GM19463 (cell line): ENCODE results near the gene CCDC158.
"Not testable (repeated sequence)": the region's sequence is repeated elsewhere in the genome, so short reads cannot be mapped to it uniquely, and the experiment has no call there.

ENCODE experiments used
- ATAC-seq: cut with Tn5 transposase; IDR thresholded peaks from one replicate; pipeline ENCODE4 v1.9.1; 2021; ENCODE audit warnings: mild to moderate bottlenecking, moderate library complexity; ENCODE audit not compliant: unreplicated experiment

Gene CCDC158

DNA sequence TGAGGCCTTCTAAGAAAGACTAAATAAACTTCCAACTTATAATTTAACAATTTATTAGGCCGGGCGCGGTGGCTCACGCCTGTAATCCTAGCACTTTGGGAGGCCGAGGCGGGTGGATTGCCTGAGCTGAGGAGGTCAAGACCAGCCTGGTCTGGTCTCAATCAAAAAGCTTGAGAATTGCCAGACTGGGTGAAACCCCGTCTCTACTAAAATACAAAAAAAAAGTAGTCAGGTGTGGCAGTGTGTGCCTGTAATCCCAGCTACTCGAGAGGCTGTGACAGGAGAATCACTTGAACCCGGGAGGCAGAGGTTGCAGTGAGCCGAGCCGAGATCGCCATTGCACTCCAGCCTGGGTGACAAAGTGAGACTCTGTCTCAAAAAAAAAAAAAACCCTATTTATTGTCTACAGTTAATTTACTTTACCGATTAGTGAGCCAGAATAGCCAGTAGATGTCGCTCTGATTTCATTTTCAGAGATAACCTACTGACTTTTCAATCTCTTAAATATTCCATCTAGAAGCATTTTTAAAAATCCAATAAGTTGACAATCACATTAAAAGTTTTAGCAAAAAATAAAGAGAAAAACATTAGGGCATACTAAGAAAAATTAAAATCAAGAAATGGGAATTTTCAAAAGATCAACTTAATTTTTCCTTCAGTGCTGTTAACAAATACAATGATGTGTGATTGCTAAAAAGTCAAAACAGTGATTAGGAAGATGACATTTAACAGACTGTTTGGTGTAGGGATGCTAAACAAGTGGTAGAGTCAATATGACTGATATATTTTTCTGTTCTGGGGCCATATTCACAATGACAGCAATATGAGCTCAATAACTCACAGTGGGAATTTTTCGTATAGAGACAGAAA, 9.8 kb upstream of the CCDC158 start:
- ATAC-seq: no peak

DNA sequence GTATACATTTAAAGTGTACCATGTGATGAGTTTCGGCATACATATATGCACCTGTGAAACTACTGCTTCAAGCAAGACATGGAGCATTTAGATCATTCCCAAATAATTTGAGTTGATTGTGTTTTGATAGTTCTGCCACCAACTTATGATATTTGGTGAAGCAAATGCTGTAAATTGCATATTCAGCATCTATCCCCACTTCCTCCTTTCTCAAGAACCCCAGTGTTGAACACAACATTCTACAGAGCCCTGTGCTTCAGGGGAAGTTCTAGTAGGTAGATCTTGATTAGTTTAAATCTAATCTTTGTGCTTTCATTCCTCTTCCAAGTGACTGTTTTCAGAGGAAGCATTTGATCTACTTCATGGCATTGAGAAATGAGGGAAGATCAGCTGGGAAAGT, 8.7 kb upstream of the CCDC158 start:
- ATAC-seq: no peak

DNA sequence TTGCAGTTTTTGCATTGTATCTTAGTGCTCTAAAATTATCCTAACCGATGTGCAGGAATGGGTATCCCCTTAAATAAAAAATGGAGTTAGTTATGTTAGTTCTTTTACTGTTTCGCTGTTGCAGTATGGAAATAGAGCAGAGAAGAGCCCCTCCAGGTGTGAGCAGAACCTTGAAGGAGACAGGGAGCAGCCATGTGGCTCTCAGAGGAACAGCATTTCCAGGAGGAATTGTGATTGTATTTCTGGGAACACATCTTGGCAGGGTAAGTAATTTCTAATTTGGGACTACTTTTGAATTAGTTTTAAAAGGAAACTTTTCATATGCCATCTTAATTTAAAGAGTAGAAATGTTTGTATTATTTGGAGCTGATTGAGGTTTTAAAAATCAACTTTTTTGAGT, 5.3 kb upstream of the CCDC158 start:
- no peak for ATAC-seq

DNA sequence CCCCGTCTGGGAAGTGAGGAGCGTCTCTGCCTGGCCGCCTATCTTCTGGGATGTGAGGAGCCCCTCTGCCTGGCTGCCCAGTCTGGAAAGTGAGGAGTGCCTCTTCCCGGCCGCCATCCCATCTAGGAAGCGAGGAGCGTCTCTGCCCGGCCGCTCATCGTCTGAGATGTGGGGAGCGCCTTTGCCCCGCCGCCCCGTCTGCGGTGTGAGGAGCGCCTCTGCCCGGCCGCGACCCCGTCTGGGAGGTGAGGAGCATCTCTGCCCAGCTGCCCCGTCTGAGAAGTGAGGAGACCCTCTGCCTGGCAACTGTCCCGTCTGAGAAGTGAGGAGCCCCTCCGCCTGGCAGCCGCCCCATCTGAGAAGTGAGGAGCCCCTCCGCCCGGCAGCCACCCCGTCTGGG, 2.2 kb upstream of the CCDC158 start:
- not testable (repeated sequence) for ATAC-seq

DNA sequence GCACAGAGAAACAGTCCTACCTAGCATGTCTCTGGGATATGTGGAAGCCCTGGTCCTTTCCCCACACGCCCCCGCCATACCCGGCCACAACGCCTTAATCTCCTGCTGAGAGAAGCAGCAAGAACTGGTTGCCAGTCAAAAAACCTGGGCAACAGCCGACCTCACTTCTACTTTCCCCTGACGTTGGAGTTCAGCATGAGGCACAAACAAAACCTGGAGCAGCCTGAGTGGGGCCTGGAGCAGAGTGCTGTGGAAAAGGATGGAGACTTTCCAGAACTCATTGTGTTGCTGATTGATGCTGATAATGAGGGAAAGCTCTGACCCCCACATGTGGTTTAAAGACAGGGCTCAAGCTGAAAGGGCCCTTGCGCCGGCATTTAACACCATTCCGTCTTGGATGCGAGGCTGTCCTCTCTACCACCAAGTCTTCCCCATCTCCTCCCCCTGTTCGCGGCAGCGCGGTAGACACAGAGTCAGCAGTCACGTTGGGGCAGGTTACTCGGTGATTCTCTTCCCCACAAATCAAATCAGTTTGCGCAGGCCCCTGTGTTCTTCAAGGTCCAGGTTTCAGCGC, 666 bp downstream of the CCDC158 start:
- no peak for ATAC-seq

DNA sequence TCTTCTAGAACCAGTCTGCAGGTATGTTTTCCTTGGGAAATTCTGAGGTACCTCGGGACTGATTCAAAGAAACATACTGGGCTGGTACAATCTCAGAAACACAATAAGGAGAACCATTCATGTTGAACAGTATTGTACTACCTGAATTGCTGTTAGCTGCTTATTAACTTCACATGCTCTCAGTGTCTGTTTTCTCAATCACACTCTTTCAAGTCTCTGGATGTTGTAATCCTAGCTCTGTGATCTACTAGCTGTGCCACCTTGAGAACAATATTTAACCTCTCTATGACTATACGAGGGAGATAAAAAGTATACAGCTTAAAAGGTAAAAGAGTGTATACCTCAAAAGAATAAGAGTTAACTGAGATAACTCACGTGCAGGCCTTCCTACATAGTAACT, 10.3 kb downstream of the CCDC158 start:
- ATAC-seq: no peak

DNA sequence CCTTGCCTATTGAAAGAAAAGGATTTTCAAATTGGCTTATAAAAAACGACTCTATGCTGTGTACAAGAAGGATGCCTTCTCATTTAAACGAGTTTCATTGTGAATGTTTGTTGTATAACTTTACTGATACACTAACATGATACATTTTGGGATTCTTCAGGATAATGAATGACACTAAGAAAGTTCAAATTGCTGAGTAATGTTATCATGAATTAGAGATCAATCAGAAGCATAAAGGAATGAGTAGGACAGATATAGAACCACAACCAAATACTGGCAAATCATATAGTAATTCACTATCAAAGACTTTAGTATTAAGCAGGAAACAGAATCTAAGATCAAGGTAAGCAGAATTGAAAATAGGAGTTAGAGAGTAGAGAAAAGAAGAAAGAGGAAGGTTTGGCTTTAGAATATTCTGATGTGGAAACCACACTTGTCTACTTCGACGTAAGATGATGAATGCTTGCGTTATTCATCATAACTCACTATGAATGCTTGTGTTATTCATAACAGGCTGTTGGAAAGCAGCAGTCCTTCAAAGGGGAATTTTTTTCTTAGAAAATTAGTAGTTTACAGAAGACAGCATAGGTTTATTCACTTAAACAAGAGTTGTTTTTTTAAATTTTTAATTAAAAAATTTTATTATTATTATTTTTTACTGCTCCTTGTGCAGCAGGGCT, 13.4 kb downstream of the CCDC158 start:
- ATAC-seq: no peak

DNA sequence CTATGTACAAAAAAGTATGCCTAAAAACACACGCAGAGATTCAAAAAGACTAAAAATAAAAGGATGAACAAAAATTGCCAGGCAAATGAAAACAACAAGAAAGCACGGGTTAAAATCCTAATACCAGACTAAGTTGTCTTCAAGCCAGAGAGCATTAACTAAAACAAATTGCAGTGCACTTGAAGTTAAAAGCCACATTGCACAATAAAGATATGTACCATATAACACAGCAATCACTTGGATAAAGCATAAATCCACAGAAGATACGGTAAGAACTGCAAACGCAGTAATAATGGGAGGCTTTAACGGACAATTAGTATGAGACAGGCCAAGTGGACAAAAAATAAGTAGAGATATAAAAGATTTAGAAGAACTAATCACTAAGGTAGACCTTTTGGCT, 14.9 kb downstream of the CCDC158 start:
- ATAC-seq: no peak

DNA sequence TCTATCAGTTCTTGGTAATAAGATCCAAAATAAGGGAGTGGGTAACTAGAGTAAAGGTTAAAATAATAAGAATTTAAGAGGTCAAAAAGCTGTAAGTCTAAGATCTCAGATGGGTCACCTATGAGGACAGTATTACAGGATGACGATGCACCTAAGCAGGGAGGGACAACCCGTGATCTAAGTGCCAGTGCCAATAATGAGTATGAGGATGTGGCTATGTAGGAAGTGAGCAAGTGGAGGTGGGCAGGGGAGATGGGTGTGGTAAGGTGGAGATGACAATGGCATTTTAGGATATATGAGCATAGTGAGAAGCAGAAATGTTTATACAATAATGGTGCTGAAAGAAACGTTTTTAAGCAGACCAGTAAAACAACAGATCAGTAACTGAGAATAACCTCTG, 19.3 kb downstream of the CCDC158 start:
- no peak for ATAC-seq

DNA sequence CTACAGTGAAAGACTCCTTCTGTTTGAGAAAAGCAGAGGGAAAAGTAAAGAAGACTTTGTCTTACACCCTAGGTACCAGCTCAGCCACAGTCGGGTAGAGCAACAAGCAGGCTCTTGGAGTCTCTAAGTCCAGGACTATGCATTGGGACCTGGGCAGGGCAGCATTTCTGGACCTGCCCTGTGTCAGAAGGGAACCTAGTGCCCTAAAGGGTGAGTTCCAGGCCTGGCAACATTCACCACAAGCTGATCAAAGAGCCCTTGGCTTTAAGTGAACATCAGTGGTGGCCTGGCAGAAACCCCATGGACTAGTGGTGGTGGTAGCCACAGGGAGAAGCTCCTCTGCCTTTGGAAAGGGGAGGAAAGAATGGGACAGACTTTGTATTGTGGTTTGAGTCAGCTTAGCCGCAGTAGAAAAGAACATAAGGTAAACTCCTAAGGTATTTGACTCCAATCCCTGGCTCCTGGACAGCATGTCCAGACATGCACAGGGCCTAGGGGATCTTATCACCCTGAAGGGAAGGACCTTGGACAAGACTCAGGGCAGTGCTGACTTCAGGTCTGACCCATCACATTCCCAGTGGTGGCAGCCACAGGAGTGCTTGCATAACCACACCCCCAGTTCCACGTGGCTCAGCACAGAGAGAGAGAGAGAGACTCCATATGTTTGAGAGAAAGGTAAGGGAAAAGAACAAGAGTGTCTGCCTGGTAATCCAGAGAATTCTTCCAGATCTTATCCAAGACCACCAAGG, 32.6 kb downstream of the CCDC158 start:
- no peak for ATAC-seq

DNA sequence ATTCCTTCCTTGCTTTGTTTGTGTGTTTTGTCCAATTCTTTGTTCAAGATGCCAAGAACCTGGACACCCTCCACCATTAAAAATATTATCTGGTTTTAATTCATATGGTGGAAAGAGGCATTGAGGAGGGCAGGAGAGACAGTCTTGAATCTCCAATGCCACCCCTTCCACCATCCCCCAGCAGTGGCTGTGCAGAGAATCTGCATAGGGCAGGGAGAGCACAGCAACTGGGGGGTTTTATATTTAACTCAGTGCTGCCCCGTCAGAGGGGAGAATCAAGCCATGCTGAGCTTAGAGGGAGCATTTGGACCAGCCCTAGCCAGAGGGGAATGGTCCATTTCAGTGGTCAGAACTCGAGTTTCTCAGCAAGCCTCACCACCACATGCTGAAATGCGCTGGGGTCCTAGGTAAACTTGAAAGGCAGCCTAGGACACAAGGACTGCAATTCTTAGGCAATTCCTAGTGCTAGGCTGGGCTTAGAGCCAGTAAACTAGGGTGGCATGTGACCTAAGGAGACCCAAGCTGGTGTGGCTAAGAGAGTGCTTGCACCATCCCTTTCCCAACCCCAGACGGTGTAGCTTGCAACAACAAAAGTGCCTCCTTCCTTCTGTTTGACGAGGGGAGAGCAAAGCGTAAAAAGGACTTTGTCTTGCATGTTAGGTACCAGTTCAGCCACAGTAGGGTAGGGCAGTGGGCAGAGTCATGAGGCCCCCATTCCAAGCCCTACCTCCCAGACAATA, 34.2 kb downstream of the CCDC158 start:
- ATAC-seq: no peak

DNA sequence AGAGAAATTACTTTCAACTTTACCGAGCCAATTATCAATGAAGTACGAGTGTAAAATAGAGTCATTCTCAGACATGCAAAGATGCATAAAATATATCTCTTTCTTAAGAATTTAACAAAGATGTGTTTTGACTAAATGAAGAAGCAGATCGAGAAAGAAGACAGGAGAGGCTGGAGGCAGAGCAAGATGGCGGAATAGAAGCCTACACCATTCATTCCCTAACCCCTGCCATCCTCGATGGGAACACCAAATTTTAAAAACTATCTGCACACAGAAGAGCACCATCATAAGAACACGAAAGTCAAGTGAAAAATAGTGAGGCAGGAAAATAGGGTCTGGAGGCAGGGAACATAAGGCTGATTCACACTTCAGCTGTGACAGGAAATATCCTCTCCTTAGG, 35.0 kb downstream of the CCDC158 start:
- ATAC-seq: no peak

DNA sequence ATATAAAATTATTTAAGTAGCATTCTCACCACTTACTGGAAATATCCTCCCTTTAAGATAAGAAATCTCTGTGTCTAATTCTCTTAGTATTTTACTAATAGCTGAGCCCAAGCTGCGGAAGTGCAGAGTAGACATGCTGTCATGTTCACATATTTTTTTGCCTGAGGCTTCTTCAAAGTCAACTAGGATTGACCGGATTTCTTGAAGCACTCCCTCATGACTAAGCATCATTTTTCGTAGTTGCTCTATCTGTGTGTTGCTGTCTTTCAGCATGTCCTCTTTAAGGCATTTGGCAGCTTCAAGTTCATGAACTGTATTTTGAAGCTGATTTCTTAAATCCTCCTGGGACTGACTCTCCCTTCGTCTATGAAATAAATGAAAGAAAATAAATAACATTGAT, 36.9 kb downstream of the CCDC158 start:
- no peak for ATAC-seq

DNA sequence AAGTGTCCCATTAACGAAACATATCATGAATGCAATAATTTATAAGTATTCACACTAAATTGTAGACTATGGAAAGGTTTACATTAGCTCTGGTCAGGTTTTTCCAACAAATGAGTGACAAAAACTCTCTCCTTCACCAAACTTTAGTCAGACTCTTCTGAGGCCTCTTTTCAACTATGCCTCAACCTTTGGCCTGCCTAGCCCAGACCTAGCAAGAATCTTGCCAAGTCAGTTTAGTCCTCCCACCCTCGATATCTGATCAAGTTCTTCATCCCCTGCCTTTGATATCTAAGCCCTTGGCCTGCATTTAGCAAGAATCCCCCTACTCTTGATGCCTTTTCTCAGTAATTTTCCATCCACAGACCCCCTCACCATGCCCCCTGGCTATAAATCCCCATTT, 37.9 kb downstream of the CCDC158 start:
- ATAC-seq: no peak

DNA sequence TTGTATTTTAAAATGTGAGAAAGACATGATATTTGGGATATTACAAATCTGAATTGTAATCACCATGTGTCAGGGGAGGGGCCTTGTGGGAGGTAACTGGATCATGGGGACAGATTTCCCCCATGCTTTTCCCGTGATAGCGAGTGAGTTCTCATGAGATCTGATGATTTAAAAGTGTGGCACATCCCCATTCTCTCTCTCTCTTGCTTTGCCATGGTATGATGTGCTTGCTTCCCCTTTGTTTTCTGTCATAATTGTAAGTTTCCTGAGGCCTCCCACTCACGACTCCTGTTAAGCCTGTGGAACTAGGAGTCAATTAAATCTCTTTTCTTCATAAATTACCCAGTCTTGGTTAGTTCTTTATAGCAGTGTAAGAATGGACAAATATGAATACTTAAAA, 39.0 kb downstream of the CCDC158 start:
- no peak for ATAC-seq

DNA sequence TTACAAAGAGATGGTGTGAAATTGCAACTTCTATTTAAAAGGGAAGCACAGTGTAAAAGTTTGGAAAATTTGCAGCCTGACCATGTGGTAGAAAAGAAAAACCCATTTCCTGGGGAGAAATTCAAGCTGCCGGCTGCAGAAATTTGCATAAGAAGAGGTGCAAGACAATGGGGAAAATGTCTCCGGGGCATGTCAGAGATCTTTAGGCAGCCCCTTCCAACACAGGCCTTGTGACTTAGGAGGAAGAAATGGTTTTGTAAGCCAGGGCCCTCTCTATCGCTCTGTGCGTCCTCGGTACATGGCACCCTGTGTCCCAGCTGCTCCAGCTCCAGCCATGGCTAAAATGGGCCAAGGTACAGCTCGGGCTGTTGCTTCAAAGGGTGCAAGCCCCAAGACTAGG, 40.4 kb downstream of the CCDC158 start:
- ATAC-seq: no peak

DNA sequence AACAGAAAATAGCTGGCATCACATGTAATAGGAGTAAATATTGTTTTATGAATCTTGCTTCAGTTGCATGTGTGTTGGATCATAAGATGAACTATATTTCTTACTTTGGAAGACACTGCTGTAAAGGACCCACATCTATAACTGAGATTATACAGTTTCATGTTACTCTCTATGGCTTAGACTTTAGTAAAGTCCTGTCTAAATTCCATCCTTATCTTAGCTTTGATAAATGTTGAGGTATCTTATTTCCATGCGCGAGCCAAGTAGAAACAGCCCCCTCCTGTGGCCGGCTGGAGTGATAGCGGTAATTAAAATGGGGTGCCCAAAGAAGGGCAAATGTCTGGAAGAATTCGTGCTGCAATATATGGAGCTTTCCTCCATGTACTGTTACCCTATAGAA, 43.0 kb downstream of the CCDC158 start:
- ATAC-seq: no peak

DNA sequence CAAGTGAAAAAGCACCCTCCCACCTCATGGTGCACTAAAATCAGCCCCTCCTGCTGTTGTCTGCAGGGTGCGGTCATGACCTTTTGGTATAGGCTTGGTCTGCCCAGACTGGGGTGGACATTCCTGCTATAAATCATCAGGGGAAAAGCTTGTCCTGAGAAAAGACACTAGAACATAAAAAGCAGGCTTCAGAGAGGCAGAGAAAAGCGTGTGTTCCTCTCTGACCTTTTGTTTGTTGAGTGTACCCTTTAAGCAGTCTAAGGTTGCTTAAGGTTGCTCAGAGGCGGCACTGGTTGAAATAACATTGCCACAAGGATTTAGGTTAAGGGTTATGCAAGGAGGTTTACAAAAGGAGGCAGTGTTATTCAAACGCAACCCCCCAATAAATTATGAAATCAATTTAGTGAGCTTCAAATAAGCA, 43.5 kb downstream of the CCDC158 start:
- no peak for ATAC-seq

DNA sequence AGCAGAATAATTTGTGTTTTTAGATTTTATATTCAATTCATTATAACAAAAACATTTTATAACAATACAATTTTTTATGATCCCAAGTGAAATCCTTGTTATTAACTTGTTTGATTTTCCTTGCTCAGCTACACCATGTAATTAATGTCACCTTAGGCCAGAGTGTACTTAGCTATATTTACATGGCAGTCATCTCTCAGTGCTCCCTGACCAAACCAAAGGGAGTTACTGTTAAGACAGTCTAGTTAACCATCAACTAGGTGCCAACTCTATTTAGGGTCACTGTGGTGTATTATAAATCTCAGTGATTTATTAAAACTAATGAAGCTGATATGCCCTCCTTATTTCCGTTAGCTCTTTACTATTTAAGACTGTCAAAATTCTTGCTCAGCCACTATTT, 44.4 kb downstream of the CCDC158 start:
- no peak for ATAC-seq

DNA sequence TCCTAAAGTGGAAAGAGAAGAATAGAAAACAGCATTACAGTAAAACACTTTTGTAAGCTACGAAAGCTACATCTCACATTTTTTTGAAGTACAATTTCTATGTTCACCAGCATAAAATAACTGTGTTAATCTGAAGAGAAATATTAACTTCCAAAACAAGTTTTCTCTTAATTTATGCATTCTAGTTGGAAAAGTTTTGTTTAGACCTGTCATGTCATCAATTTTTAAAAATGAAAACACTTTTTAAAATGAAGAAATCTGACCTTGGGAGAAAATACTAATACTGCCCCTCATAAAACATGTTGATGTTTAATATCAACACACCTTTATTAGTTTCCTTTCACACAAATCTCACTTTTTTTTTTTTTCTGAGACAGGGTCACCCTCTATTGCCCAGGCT, 45.2 kb downstream of the CCDC158 start:
- no peak for ATAC-seq

DNA sequence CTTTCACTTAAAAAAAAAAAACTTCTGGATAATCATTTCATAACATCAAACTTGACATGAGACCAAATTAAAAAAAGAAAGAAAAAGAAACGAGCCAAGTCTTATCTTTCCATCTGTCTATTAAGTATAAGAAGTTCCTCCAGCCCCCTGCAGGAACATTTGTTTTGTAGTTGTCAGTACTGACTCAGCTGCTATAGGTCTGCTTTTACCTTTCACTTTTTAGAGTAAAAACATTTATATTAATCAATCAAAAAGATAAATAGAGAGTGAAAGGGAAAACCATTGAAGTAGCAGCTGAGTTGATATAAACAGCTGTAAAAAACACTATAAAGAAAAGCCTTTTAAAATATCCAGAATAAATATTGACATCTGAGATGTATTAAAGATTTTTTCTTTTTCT, 46.1 kb downstream of the CCDC158 start:
- ATAC-seq: no peak
